ENCODE data around the gene STAT1.

- TF ChIP-seq, protein P1, sequence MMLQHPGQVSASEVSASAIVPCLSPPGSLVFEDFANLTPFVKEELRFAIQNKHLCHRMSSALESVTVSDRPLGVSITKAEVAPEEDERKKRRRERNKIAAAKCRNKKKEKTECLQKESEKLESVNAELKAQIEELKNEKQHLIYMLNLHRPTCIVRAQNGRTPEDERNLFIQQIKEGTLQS (IDR thresholded peaks at IDR 0.05): no peak
- no peak for TF ChIP-seq POLR2AphosphoS5 (IDR thresholded peaks at IDR 0.05; ENCODE audit: low read depth, low read length)
- TF ChIP-seq MAX (IDR thresholded peaks at IDR 0.05): no peak
- no peak for TF ChIP-seq CTCF (IDR thresholded peaks at IDR 0.05 in 2 of 3, conservative IDR thresholded peaks at IDR 0.05 in 1 of 3; ENCODE audit: borderline replicate concordance in 1 of 3, insufficient read depth in 1 of 3, low read depth in 2 of 3, low read length in 2 of 3)
- no peak for TF ChIP-seq SRF (IDR thresholded peaks at IDR 0.05; ENCODE audit: low read depth)
These were observed 83.6 kb downstream of the STAT1 start for GRCh38 chr2:190930411-190930810.

Data from HCT116 (cell line).